Measurements from ENCODE around the gene MAX.
"Not testable (repeated sequence)": the region's sequence is repeated elsewhere in the genome, so short reads cannot be mapped to it uniquely, and the experiment has no call there.

MAX gene

DNA sequence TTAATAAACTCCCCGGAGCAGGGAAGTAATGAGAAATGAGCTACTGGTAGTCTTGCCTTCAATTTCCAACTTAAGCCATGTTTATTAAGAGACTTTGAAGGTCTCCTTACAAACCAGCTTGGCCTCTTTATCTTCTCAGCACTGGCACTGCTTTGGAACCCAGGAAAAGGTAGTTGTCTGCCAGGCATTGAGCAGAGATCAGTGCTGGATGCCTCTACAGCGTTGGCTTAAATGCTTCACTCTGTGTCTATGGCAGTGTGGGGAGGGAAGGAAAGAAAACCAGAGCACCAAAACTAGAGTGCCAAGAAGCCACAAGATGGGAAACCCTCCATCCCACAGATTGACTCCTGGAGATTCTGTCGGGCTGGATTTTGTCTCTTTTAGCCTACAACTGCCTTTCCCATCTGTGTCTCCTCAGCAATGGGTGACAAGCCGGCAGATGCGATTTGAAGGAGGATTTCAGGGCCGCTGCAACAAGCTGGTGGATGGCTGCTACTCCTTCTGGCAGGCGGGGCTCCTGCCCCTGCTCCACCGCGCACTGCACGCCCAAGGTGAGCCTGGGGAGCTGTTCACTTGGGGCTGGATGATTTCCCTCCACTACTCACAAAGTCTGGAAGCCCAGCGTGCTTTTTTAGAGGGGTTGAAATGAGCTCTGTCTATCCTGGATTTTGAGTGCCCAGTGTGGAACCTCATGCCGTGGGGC, 58.3 kb downstream of the MAX start:
- Mint-ChIP-seq H3K4me1 (peaks cover 10 to 14% of the 10 kb centered on the region in 2 donors), H3K4me3 (no peak overlapping the region), H3K36me3 (peaks cover 36 to 54% of the 10 kb centered on the region in 2 donors), H3K27me3 (no peaks in the 10 kb centered on the region), H3K9me3 (no peaks in the 10 kb centered on the region), H3K27ac (peak overlapping the region; percentile 47)
- no peak for ATAC-seq (replicated peaks)
- no peak for DNase-seq

DNA sequence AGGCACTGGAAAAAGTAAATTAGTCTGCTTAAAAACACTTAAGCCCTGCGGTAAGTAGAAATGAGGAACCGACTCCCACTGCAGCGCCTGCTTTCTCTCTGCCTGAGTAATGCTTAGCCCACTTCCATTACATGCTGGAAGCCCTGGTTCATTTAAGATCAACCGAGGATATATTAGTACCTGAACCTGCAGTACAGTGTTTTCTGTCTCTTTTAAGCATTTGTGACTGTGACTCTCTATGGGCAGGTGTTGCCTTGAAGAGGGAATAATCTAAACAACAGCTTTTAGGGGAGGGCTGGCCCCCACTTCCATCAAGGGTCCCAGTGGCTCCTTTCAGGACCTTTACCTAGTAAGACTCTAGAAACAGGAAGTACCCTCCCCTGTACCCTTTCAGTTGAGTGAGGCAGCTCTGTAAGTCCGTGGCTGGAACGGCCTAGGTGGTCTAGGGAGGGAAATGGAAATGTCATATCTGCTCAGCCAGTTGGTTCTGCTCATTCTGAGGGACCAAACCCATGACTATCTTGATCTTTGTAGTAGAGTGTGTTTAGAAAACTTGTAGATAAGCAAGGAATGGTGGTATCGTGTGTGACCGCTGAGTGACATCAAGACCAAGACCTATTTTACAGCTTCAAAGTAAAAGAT, 59.5 kb downstream of the MAX start:
- H3K9me3 Mint-ChIP-seq = no peaks in the 10 kb centered on the region
- no peaks in the 10 kb centered on the region for H3K27me3 Mint-ChIP-seq
- H3K4me3 Mint-ChIP-seq = peak overlapping the region in 1 of 2 donors; percentile 16
- peak overlapping the region; percentile 90 for H3K27ac Mint-ChIP-seq
- peaks cover 39 to 60% of the 10 kb centered on the region in 2 donors for H3K36me3 Mint-ChIP-seq
- DNase-seq (peak; percentile 44), ATAC-seq (replicated peaks) (peak; percentile 96 to 97)
- peaks cover 10 to 14% of the 10 kb centered on the region in 2 donors for H3K4me1 Mint-ChIP-seq

DNA sequence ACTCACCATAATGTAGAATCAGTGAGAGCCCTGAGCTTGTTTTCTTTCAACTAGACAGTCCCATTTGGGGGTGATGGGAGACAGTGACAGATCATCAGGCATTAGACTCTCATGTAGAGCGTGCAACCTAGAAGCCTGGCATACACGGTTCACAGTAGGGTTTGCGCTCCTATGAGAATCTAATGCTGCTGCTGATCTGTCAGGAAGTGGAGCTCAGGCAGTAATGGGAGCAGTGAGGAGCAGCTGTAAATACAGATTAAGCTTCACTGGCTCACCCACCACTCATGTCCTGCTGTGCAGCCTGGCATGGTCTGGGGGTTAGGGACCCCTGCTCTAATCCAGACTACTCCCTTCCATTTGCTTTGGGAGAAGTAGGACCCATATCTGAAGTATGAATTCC, 60.0 kb downstream of the MAX start:
- peaks cover 37 to 54% of the 10 kb centered on the region in 2 donors for H3K36me3 Mint-ChIP-seq
- H3K4me3 Mint-ChIP-seq = no peak overlapping the region
- H3K27me3 Mint-ChIP-seq = no peaks in the 10 kb centered on the region
- no peak overlapping the region for H3K27ac Mint-ChIP-seq
- H3K4me1 Mint-ChIP-seq = peaks cover 10 to 14% of the 10 kb centered on the region in 2 donors
- no peaks in the 10 kb centered on the region for H3K9me3 Mint-ChIP-seq
- peak; percentile 22 to 28 for ATAC-seq (replicated peaks)
- no peak for DNase-seq

DNA sequence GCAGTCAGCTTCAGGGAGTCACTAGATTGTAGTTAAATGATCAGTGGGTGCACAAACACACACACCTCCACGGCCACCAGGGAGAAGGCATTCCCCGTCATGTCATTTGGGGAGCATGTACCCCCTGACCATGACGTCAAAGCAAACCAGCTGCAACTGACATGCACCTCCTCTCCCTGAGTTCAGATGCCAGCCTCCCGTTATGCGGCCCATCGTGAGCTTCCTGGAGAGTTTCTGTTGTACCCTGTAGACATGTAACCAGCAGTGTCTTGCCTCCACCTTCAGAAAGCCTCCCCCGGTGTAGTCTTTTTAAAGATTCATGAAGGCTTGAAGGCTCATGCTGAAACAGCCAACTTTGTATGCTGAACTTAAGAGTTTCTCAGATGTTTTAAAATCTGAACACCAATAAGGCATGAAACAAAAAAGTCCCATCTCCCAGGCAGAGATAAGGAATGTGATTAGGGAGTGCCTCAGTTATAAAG, 60.8 kb downstream of the MAX start:
- ATAC-seq (replicated peaks) (no peak), DNase-seq (no peak)
- H3K4me3 Mint-ChIP-seq = no peak overlapping the region
- H3K36me3 Mint-ChIP-seq = peaks cover 36 to 55% of the 10 kb centered on the region in 2 donors
- peaks cover 10 to 14% of the 10 kb centered on the region in 2 donors for H3K4me1 Mint-ChIP-seq
- no peak overlapping the region for H3K27ac Mint-ChIP-seq
- H3K27me3 Mint-ChIP-seq = no peaks in the 10 kb centered on the region
- H3K9me3 Mint-ChIP-seq = no peaks in the 10 kb centered on the region

DNA sequence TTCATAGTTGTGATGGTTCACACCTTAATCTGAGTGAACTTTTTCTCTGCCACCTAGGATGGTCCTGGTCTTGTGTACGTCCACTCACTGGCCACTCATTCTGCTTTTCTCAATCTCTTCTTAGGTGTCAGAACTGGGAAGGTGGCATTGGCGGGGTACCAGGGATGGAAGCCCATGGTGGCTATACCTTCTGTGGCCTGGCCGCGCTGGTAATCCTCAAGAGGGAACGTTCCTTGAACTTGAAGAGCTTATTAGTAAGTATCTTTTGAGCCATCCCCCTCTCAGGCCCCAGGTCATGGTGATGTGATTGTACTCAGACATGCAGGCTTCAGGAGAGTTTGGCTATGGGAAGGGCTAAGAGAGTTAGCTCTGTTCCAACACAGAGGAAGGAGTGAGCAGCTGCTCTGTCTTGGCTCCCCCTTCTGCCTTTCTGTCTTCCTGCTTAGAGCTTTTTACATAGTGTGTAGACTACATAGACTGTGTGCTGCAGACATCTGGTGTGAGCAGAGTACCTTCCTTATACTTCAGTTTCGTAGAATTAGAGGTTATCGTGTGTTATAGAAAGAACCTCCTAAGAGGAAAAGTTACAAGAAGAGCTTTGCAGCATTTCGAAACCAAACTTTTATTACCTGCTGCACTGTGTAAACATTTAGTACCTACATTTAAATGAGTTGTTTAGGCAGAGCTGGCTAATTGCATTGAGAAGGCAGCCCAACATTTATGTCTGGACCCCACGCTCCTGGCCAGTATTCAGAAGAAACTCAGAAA, 61.5 kb downstream of the MAX start:
- no peak for DNase-seq
- peaks cover 10 to 14% of the 10 kb centered on the region in 2 donors for H3K4me1 Mint-ChIP-seq
- H3K9me3 Mint-ChIP-seq = no peaks in the 10 kb centered on the region
- ATAC-seq (replicated peaks) = no peak
- no peak overlapping the region for H3K27ac Mint-ChIP-seq
- H3K27me3 Mint-ChIP-seq = no peaks in the 10 kb centered on the region
- peaks cover 34 to 52% of the 10 kb centered on the region in 2 donors for H3K36me3 Mint-ChIP-seq
- H3K4me3 Mint-ChIP-seq = no peak overlapping the region

DNA sequence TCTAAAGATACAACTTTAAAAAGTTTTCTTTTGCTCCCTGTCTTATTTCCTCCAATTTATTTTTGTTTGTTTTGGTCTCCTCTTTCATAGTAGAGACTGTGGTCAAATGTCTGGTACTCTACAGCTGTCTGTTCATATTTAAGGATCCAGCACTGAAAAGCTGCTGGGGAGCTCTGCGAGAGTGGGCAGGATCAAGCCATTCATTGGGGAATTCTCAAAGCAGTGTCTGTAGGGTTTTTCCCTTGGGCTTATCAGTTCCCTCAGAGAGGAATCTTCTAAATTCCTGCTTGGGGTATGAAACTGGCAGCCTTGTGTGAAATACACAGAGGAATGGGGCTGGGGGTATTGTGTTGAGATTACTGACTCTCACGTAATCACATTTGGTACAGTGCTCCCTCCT, 63.4 kb downstream of the MAX start:
- H3K27ac Mint-ChIP-seq = no peak overlapping the region
- ATAC-seq (replicated peaks) (no peak), DNase-seq (no peak)

DNA sequence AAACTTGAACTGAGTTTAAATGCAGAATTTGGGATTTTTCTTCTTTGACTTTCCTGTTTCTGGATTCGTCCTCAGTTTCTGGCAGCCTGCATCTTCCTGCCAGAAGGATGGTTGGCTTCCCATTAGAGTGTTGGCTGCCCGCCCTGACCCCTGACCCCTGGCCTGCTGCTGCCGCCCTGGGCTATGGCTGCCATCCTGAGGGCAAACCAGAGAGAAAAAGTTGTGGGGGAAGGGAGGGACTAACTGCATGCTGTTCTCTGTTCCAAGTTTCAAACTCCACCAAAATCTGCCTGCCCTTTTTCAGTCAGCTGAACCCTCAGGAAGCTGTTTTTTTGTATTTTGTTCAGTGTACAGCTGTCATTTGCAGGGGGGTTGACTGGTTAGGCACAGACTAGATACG, 67.3 kb downstream of the MAX start:
- Mint-ChIP-seq H3K9me3 (no peaks in the 10 kb centered on the region), H3K27ac (no peak overlapping the region), H3K4me3 (no peak overlapping the region), H3K27me3 (no peaks in the 10 kb centered on the region), H3K36me3 (peaks cover 29 to 48% of the 10 kb centered on the region in 2 donors), H3K4me1 (no peaks in the 10 kb centered on the region)
- DNase-seq (no peak), ATAC-seq (replicated peaks) (no peak)

More for the DNA sequence above, 63.4 kb downstream of the MAX start:
- Mint-ChIP-seq H3K9me3 (no peaks in the 10 kb centered on the region), H3K4me3 (no peak overlapping the region), H3K36me3 (peaks cover 25 to 46% of the 10 kb centered on the region in 2 donors), H3K27me3 (no peaks in the 10 kb centered on the region), H3K4me1 (peaks cover 10 to 14% of the 10 kb centered on the region in 2 donors)

DNA sequence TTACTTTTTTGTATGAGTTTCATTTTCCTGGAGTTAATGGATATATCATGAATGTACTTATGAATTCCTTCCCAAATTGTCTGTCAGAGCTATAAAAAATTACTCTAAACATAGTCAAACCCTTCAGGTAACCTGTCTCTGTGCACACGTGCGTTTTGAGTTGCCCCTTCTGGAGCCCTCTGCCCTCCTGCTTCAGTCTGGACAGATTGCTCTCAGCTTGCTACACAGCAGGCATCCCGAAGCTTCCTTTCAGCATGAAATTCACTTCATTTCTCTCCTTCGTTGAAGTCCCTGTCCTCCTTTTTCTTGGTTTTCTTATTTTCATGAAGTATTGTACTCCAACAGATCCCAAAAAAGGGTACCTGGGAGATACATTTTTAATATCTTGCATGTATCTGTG, 68.3 kb downstream of the MAX start:
- Mint-ChIP-seq H3K36me3 (peaks cover 34 to 54% of the 10 kb centered on the region in 2 donors), H3K27me3 (no peaks in the 10 kb centered on the region), H3K4me3 (no peak overlapping the region), H3K27ac (no peak overlapping the region), H3K9me3 (no peaks in the 10 kb centered on the region), H3K4me1 (no peaks in the 10 kb centered on the region)
- no peak for DNase-seq
- no peak for ATAC-seq (replicated peaks)

DNA sequence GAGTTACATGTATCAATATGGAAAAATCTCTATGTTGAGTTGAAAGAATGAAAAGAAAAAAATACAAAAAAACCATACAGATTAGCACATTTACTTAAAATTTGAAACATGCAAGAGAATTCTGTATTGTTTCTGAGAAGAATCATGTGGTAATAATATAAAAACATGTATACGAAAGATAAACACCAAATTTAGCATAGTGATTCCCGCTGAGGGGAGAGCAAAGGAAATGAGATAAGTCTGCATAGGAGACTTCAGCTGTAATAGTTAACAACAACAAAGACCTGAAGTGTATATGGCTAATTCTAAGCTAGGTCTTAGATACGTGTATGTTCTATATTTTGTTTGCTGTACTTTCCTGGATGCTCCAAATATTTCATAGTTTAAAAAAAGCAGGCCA, 69.1 kb downstream of the MAX start:
- DNase-seq (no peak), ATAC-seq (replicated peaks) (no peak)
- Mint-ChIP-seq H3K4me3 (no peak overlapping the region), H3K27me3 (no peaks in the 10 kb centered on the region), H3K4me1 (no peaks in the 10 kb centered on the region), H3K9me3 (no peaks in the 10 kb centered on the region), H3K27ac (no peak overlapping the region), H3K36me3 (peaks cover 32 to 48% of the 10 kb centered on the region in 2 donors)

DNA sequence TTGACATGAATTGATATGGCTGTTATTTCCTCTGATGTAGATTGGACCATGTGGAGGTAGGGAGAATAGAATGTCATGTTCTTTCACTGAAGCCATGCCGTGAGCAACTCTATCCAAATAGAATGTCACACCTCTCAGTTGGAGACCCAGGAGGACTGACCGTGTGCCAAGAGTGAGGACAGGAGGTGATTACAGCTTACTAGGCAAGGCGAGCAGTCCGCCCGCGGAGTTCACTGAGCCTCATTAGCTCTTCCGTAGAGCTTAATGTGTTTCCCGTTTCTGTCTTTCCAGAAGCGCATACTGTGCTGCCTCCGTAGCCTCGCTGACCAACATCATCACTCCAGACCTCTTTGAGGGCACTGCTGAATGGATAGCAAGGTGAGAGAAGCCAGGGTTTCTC, 70.0 kb downstream of the MAX start:
- DNase-seq (no peak), ATAC-seq (replicated peaks) (no peak)
- Mint-ChIP-seq H3K27me3 (no peaks in the 10 kb centered on the region), H3K4me1 (no peaks in the 10 kb centered on the region), H3K9me3 (no peaks in the 10 kb centered on the region), H3K36me3 (peaks cover 33 to 53% of the 10 kb centered on the region in 2 donors), H3K4me3 (no peak overlapping the region), H3K27ac (no peak overlapping the region)

DNA sequence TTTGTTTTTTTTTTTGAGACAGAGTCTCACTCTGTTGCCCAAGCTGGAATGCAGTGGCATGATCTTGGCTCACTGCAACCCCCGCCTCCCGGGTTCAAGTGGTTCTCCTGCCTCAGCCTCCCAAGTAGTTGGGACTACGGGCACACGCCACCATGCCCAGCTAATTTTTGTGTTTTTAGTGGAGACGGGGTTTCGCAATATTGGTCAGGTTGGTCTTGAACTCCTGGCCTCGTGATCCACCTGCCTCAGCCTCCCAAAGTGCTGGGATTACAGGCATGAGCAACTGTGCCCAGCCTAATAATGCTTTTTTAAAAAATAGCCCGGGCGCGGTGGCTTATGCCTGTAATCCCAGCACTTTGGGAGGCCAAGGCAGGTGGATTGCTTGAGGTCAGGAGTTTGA, 71.0 kb downstream of the MAX start:
- not testable (repeated sequence) for H3K27ac Mint-ChIP-seq; H3K27me3 Mint-ChIP-seq; H3K9me3 Mint-ChIP-seq; DNase-seq; H3K4me1 Mint-ChIP-seq; ATAC-seq (replicated peaks); H3K4me3 Mint-ChIP-seq
- H3K36me3 Mint-ChIP-seq = peaks cover 38 to 56% of the 10 kb centered on the region in 2 donors

DNA sequence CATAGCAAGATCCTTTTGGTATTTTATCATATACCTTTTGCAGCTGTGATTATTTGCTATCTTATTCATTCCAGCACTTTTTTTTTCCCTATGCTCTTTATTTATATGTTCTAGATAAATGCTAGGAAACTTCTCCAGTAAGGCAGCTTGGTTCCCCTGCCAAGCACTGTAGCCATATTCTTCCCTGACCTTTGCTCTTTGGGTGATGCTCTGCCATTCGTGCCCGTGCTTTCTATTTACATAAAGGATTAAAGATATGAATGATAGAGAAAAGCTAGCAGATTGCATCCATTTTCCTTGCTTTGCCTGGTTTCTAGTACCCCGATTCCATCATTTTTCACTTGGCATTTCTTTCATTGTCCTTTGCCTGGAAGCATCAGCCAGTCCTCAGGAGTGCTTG, 73.4 kb downstream of the MAX start:
- Mint-ChIP-seq H3K36me3 (peaks cover 37 to 48% of the 10 kb centered on the region in 2 donors), H3K4me1 (no peaks in the 10 kb centered on the region), H3K9me3 (no peaks in the 10 kb centered on the region), H3K4me3 (no peak overlapping the region), H3K27ac (no peak overlapping the region), H3K27me3 (no peaks in the 10 kb centered on the region)
- DNase-seq (no peak), ATAC-seq (replicated peaks) (no peak)

DNA sequence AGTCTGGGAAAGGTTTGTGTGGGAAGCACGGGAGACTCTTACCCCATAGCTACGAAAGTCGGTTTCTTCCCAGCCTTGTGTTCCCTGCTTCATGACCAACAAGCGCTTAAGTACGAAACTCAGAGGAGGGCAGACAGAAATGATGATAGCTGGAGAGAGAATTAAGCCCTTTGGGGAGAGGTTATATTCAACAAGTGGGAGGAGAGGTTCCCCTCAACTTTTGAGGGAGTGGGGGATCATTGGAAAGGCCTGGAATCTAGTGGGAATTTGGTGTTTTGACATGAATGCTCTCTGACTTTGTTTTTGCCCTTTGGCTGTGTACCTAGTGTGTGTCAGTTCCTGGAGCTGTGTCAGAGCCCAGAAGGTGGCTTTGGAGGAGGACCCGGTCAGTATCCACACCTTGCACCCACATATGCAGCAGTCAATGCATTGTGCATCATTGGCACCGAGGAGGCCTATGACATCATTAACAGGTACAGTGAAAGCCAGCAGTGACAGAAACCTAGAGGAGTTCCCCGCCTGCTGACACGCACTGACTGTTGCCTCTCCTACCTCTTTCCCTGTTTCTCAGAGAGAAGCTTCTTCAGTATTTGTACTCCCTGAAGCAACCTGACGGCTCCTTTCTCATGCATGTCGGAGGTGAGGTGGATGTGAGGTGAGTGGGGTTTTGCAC, 75.1 kb downstream of the MAX start:
- Mint-ChIP-seq H3K27me3 (no peaks in the 10 kb centered on the region), H3K9me3 (no peaks in the 10 kb centered on the region), H3K27ac (no peak overlapping the region), H3K4me3 (no peak overlapping the region), H3K4me1 (no peaks in the 10 kb centered on the region), H3K36me3 (peaks cover 29 to 35% of the 10 kb centered on the region in 2 donors)
- no peak for ATAC-seq (replicated peaks)
- DNase-seq = no peak

DNA sequence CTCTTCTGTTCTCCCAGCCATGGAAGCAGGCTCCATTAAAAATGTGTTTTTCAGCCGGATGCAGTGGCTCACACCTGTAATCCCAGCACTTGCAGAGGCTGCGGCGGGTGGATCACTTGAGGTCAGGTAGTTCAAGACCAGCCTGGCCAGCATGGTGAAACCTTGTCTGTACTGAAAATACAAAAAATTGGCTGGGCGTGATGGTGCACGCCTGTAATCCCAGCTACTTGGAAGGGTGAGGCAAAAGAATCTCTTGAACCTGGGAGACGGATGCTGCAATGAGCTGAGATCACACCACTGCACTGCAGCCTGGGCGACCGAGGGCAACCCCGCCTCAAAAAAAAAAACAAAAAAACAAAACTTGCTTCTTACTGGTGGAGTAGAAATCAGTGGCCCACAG, 75.8 kb downstream of the MAX start:
- peaks cover 31 to 32% of the 10 kb centered on the region in 2 donors for H3K36me3 Mint-ChIP-seq
- no peak overlapping the region for H3K4me3 Mint-ChIP-seq
- H3K9me3 Mint-ChIP-seq = no peaks in the 10 kb centered on the region
- DNase-seq (no peak), ATAC-seq (replicated peaks) (no peak)
- no peaks in the 10 kb centered on the region for H3K4me1 Mint-ChIP-seq
- no peaks in the 10 kb centered on the region for H3K27me3 Mint-ChIP-seq
- no peak overlapping the region for H3K27ac Mint-ChIP-seq

Data from stimulated activated naive B cell treated with anti-CD40 and anti-IgM and Interleukin-4, amounts not matched to agents 10 μg/mL and 1 μg/mL and 100 μg/mL, for 72 hours (primary cell).